ENCODE results near the gene IFT122.

DNA sequence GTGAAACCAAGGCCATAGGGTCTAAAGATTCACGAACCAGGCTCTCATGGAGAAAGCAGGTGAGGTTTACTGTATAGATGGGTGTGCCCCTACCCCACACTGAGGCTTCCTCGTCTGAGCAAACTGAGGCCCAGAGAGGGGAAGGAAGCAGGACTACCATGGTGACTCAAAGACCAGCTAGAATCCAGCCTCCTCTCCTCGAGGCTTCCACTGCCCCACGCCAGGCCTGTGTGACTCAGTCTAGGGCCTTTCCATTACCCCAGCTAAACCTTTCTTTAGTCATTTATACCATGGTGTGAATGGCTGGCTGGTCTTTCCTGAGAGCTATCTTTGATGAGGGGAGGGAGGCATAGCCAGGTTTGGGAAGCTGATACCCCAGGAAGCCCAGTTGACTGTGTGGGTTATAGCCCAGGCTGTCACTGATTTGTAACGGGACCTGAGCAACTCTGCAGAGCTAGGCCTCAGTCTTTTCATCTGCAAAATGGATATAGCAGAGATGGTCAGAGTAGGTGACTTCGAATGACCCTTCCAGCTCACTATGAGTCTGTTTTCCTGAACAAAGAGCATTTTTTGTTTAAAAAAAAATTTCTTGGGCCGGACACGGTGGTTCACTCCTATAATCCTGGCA is 85.4 kb downstream of the IFT122 start:
- TF ChIP-seq, protein P1, sequence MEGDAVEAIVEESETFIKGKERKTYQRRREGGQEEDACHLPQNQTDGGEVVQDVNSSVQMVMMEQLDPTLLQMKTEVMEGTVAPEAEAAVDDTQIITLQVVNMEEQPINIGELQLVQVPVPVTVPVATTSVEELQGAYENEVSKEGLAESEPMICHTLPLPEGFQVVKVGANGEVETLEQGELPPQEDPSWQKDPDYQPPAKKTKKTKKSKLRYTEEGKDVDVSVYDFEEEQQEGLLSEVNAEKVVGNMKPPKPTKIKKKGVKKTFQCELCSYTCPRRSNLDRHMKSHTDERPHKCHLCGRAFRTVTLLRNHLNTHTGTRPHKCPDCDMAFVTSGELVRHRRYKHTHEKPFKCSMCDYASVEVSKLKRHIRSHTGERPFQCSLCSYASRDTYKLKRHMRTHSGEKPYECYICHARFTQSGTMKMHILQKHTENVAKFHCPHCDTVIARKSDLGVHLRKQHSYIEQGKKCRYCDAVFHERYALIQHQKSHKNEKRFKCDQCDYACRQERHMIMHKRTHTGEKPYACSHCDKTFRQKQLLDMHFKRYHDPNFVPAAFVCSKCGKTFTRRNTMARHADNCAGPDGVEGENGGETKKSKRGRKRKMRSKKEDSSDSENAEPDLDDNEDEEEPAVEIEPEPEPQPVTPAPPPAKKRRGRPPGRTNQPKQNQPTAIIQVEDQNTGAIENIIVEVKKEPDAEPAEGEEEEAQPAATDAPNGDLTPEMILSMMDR (IDR thresholded peaks at IDR 0.05): no peak
- TF ChIP-seq POLR2A (IDR thresholded peaks at IDR 0.05): no peak
- no peak for TF ChIP-seq EP300 (IDR thresholded peaks at IDR 0.05)
- TF ChIP-seq POLR2AphosphoS5 (IDR thresholded peaks at IDR 0.05): no peak

Measured in upper lobe of left lung (tissue), 4 donors.